ENCODE measurements around the gene PRDM16. TPM values are rescaled to one million over a fixed set of nuclear protein-coding genes. Genes with fewer than 3 reads are reported as not detected.

The PRDM16 gene
- total RNA-seq, 2 donors from 2014 or later = 0.79 to 6.1 TPM

- Histone ChIP-seq H3K9ac (ENCODE audit: low read depth in 2 of 2, low read length in 2 of 2) (no peak overlapping the region), H3K27me3 (peaks cover 85% of the 10 kb centered on the region), H3K4me1 (no peaks in the 10 kb centered on the region), H3K9me3 (no peaks in the 10 kb centered on the region), H3K27ac (no peak overlapping the region), H3K4me3 (no peak overlapping the region), H3K36me3 (no peaks in the 10 kb centered on the region)
- no peak for DNase-seq
- no peak for TF ChIP-seq CTCF (IDR thresholded peaks at IDR 0.05)
- intact Hi-C loops (cut with DNase I) = loop anchor here (10.0 kb wide), 1 partner anchor 219 kb away; no protein-coding TSS in a partner anchor
Measured at GRCh38 chr1:3065797-3066196, 3.2 kb upstream of the PRDM16 start.

- Histone ChIP-seq H3K4me1 (no peaks in the 10 kb centered on the region), H3K27ac (no peak overlapping the region), H3K4me3 (no peak overlapping the region), H3K27me3 (peaks cover 89% of the 10 kb centered on the region), H3K36me3 (no peaks in the 10 kb centered on the region), H3K9ac (ENCODE audit: low read depth in 2 of 2, low read length in 2 of 2) (no peak overlapping the region), H3K9me3 (no peaks in the 10 kb centered on the region)
- DNase-seq = no peak
- intact Hi-C loops (cut with DNase I) = loop anchor here (10.0 kb wide), 1 partner anchor 219 kb away; no protein-coding TSS in a partner anchor
- no peak for TF ChIP-seq CTCF (IDR thresholded peaks at IDR 0.05)
Measured at GRCh38 chr1:3066250-3066711, 2.7 kb upstream of the PRDM16 start.

GRCh38 chr1:3066826-3067225, 2.2 kb upstream of the PRDM16 start:
- Histone ChIP-seq H3K27me3 (peaks cover 89% of the 10 kb centered on the region), H3K36me3 (no peaks in the 10 kb centered on the region), H3K27ac (no peak overlapping the region), H3K9ac (ENCODE audit: low read depth in 2 of 2, low read length in 2 of 2) (no peak overlapping the region), H3K4me1 (no peaks in the 10 kb centered on the region), H3K9me3 (no peaks in the 10 kb centered on the region), H3K4me3 (no peak overlapping the region)
- DNase-seq = no peak
- no peak for TF ChIP-seq CTCF (IDR thresholded peaks at IDR 0.05)
- intact Hi-C loops (cut with DNase I) = loop anchor here (10.0 kb wide), 1 partner anchor 218 kb away; no protein-coding TSS in a partner anchor

GRCh38 chr1:3067301-3067670, 1.7 kb upstream of the PRDM16 start:
- no peak for TF ChIP-seq CTCF (IDR thresholded peaks at IDR 0.05)
- intact Hi-C loops (cut with DNase I) = loop anchor here (10.0 kb wide), 1 partner anchor 218 kb away; no protein-coding TSS in a partner anchor
- H3K36me3 ChIP-seq = no peaks in the 10 kb centered on the region
- peaks cover 86% of the 10 kb centered on the region for H3K27me3 ChIP-seq
- no peak overlapping the region for H3K27ac ChIP-seq
- no peaks in the 10 kb centered on the region for H3K4me1 ChIP-seq
- H3K9me3 ChIP-seq = no peaks in the 10 kb centered on the region
- H3K4me3 ChIP-seq = no peak overlapping the region
- no peak overlapping the region for H3K9ac ChIP-seq (ENCODE audit: low read depth in 2 of 2, low read length in 2 of 2)
- no peak for DNase-seq

GRCh38 chr1:3067671-3068563, 1.1 kb upstream of the PRDM16 start:
- Histone ChIP-seq H3K4me1 (no peaks in the 10 kb centered on the region), H3K9me3 (no peaks in the 10 kb centered on the region), H3K27me3 (peaks cover 86% of the 10 kb centered on the region), H3K9ac (ENCODE audit: low read depth in 2 of 2, low read length in 2 of 2) (no peak overlapping the region), H3K4me3 (peak overlapping the region; percentile 23), H3K36me3 (no peaks in the 10 kb centered on the region), H3K27ac (no peak overlapping the region)
- TF ChIP-seq CTCF (IDR thresholded peaks at IDR 0.05) = no peak
- intact Hi-C loops (cut with DNase I) = loop anchor here (10.0 kb wide), 1 partner anchor 217 kb away; no protein-coding TSS in a partner anchor
- no peak for DNase-seq

Measured in colonic mucosa (tissue), 4 donors.